ENCODE results near the gene RPE65.

DNA sequence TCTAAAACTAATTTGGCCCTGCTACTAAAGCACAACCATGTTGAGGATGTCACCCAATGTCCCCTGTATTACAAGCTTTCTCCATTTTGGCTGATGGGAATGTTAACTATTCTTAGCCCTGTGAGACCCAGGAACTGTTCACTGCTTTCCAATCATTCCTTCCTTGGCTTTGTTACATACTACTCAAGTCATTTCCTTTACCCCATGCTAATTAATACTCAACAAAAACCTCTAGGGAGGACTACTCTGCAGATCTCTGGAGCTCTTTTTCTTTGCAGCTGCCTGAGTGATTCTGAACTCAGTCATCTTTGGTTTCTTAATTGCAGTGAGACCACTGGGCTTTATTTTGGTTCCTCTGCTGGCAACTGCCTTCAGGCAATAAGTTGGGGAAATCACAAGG is 23.3 kb upstream of the RPE65 start:
- TF ChIP-seq, protein P1, sequence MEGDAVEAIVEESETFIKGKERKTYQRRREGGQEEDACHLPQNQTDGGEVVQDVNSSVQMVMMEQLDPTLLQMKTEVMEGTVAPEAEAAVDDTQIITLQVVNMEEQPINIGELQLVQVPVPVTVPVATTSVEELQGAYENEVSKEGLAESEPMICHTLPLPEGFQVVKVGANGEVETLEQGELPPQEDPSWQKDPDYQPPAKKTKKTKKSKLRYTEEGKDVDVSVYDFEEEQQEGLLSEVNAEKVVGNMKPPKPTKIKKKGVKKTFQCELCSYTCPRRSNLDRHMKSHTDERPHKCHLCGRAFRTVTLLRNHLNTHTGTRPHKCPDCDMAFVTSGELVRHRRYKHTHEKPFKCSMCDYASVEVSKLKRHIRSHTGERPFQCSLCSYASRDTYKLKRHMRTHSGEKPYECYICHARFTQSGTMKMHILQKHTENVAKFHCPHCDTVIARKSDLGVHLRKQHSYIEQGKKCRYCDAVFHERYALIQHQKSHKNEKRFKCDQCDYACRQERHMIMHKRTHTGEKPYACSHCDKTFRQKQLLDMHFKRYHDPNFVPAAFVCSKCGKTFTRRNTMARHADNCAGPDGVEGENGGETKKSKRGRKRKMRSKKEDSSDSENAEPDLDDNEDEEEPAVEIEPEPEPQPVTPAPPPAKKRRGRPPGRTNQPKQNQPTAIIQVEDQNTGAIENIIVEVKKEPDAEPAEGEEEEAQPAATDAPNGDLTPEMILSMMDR (IDR thresholded peaks at IDR 0.05), result no peak
- TF ChIP-seq EZH2 (IDR thresholded peaks at IDR 0.05; ENCODE audit: borderline replicate concordance, insufficient read depth, low read depth, low read length, poor library complexity, severe bottlenecking), result no peak
